PFSK-1 (cell line): ENCODE results near the gene ABCC9.

Experiments used
- POLR2AphosphoS5 ChIP-seq: IDR thresholded peaks from 2 replicates; pipeline ENCODE4 v1.6.1; 2012; ENCODE audit warnings: low read depth, mild to moderate bottlenecking, control low read depth, low read length, moderate library complexity
- REST ChIP-seq, 2 experiments: IDR thresholded peaks; 2 replicates each; pipeline versions ENCODE4 v1.6.1 to v1.8.0; 2011 to 2012; ENCODE audit warnings: low read depth in 2 of 2, low read length in 2 of 2, control low read depth in 1 of 2, inconsistent platforms in 1 of 2, mild to moderate bottlenecking in 1 of 2, moderate library complexity in 1 of 2; ENCODE audit not compliant: insufficient read depth in 1 of 2

GRCh38 chr12:21860128-21860527 lies 81.1 kb downstream of the ABCC9 start:
- no peak for TF ChIP-seq POLR2AphosphoS5
- no peak for TF ChIP-seq REST (IDR thresholded peaks at IDR 0.05; ENCODE audit: insufficient read depth in 1 of 2, low read depth in 2 of 2, low read length in 2 of 2)
